ENCODE results near the gene WIZ.

- TF ChIP-seq CTCF (IDR thresholded peaks at IDR 0.05) (no peak), POLR2A (IDR thresholded peaks at IDR 0.05) (no peak)
Observed at GRCh38 chr19:15455996-15456395, 6.2 kb upstream of the WIZ start.
